HepG2 (cell line): ENCODE data around the gene PRR15L. TPM values are rescaled to one million over a fixed set of nuclear protein-coding genes. Genes with fewer than 3 reads are reported as not detected.

ENCODE experiments used
- ATAC-seq: fragments of 200-7000 bp; cut with Tn5 transposase; 3 replicates; pipeline ENCODE4 v1.9.1; 2020; ENCODE audit warnings: mild to moderate bottlenecking, moderate library complexity
- BruUV-seq: library from RNA; stranded (reverse); fragments of 400-500 nt; replicated peaks from 2 replicates; lab custom pipeline; 2021; lab: Mats Ljungman, UMichigan
- CTCF ChIA-PET: fragments of 300-600 bp; formaldehyde crosslinking; extraction: SDS; loops from one replicate; lab custom pipeline; 2021; ENCODE audit warnings: low total read pairs, inconsistent platforms, low intra/inter-chr PET ratio; lab: Yijun Ruan, JAX
- POLR2A ChIA-PET: fragments of 350-600 bp; sonication (Branson Sonifier 250); formaldehyde crosslinking; loops from one replicate; lab custom pipeline; 2020; ENCODE audit warnings: antibody characterized with exemption, inconsistent platforms; lab: Yijun Ruan, JAX
- DNase-seq: peaks from one replicate; pipeline ENCODE4 v3.0.0-alpha.2; 2015; ENCODE audit warnings: low spot score
- FAIRE-seq: peaks from 3 replicates; lab custom pipeline; 2011; peaks lifted over from hg19 to GRCh38; lab: Jason Lieb, UNC
- H2AFZ ChIP-seq: one replicate; pipeline ENCODE4 v1.6.1; 2011; ENCODE audit warnings: low read length, inconsistent platforms
- H3K27ac ChIP-seq: fragments of 300-600 bp; 3 replicates; pipeline ENCODE4 v1.8.0; 2011; ENCODE audit warnings: mixed run types, mild to moderate bottlenecking, mixed read lengths, low read length, inconsistent platforms; ENCODE audit not compliant: insufficient read depth; ENCODE audit errors: extremely low read length
- H3K27me3 ChIP-seq, 2 experiments: fragments of 200-600 bp in 1 of 2; 2 replicates in 1 of 2; 3 replicates in 1 of 2; pipeline versions ENCODE4 v1.6.0 to v1.8.0; 2011; ENCODE audit warnings: low read length in 2 of 2, mild to moderate bottlenecking in 2 of 2, moderate library complexity in 2 of 2, inconsistent platforms in 1 of 2; ENCODE audit not compliant: insufficient read depth in 2 of 2, control insufficient read depth in 1 of 2
- H3K36me3 ChIP-seq, 2 experiments: fragments of 200-600 bp in 1 of 2; replicated peaks in 1 of 2; 2 replicates in 1 of 2; 3 replicates in 1 of 2; pipeline versions ENCODE4 v1.5.1 to v1.8.0; 2011; ENCODE audit warnings: low read length in 2 of 2, inconsistent platforms in 1 of 2; ENCODE audit not compliant: insufficient read depth in 2 of 2, control insufficient read depth in 1 of 2
- H3K4me1 ChIP-seq: 2 replicates; pipeline ENCODE4 v1.5.1; 2012; ENCODE audit warnings: low read length, inconsistent platforms; ENCODE audit not compliant: insufficient read depth
- H3K4me2 ChIP-seq: 2 replicates; pipeline ENCODE4 v1.6.0; 2011; ENCODE audit warnings: low read depth, low read length, inconsistent platforms
- H3K4me3 ChIP-seq, 3 experiments: fragments of 200-600 bp in 1 of 3; sonication (generic), shearing (Covaris generic) in 1 of 3; replicated peaks in 1 of 3; 2 replicates each; pipeline ENCODE4 v1.5.1; 2011 to 2016; ENCODE audit warnings: low read length in 3 of 3, inconsistent platforms in 2 of 3, low read depth in 2 of 3, mild to moderate bottlenecking in 2 of 3, control low read depth in 1 of 3, mixed read lengths in 1 of 3; ENCODE audit not compliant: insufficient read depth in 1 of 3
- H3K79me2 ChIP-seq: one replicate; pipeline ENCODE4 v1.6.1; 2011; ENCODE audit warnings: low read length, inconsistent platforms; ENCODE audit not compliant: insufficient read depth
- H3K9ac ChIP-seq: 2 replicates; pipeline ENCODE4 v1.6.0; 2011; ENCODE audit warnings: mild to moderate bottlenecking, low read depth, low read length, inconsistent platforms; ENCODE audit not compliant: insufficient read depth
- H3K9me3 ChIP-seq: 2 replicates; pipeline ENCODE4 v1.5.1; 2012; ENCODE audit warnings: mild to moderate bottlenecking, low read length
- H4K20me1 ChIP-seq: 2 replicates; pipeline ENCODE4 v1.6.0; 2011; ENCODE audit warnings: inconsistent platforms, mild to moderate bottlenecking, low read length, moderate library complexity; ENCODE audit not compliant: insufficient read depth
- ATRX ChIP-seq: sonication (generic); formaldehyde crosslinking; IDR thresholded peaks from 2 replicates; pipeline ENCODE4 v1.4.0; 2020; ENCODE audit warnings: missing genetic modification reagents, borderline replicate concordance
- CENPT ChIP-seq: sonication (generic); formaldehyde crosslinking; IDR thresholded peaks from 2 replicates; pipeline ENCODE4 v1.8.0; 2022; ENCODE audit warnings: low read depth, mild to moderate bottlenecking, moderate library complexity, missing genetic modification reagents
- FOXA3 ChIP-seq: IDR thresholded peaks from 2 replicates; pipeline ENCODE4 v1.6.1; 2016; ENCODE audit warnings: missing genetic modification reagents, missing compliant biosample characterization
- GLMP ChIP-seq: sonication (generic); formaldehyde crosslinking; IDR thresholded peaks from 2 replicates; pipeline ENCODE4 v1.9.0; 2021; ENCODE audit warnings: missing genetic modification reagents, mild to moderate bottlenecking, borderline replicate concordance
- KDM1A ChIP-seq: IDR thresholded peaks from 2 replicates; pipeline ENCODE4 v1.6.1; 2016; ENCODE audit warnings: missing compliant biosample characterization
- PRPF4 ChIP-seq: fragments of 200-400 bp; formaldehyde crosslinking; IDR thresholded peaks from 2 replicates; pipeline ENCODE4 v1.6.1; 2016; ENCODE audit warnings: low read length, low read depth; ENCODE audit not compliant: poor library complexity, severe bottlenecking
- RFX5 ChIP-seq: IDR thresholded peaks from 2 replicates; pipeline ENCODE4 v1.6.1; 2011; ENCODE audit warnings: low read depth, low read length, improper control_type of control experiment
- SMYD3 ChIP-seq: sonication (generic); formaldehyde crosslinking; IDR thresholded peaks from 2 replicates; pipeline ENCODE4 v1.8.1; 2023; ENCODE audit warnings: mild to moderate bottlenecking, missing genetic modification reagents
- ZBTB37 ChIP-seq: sonication (generic); formaldehyde crosslinking; IDR thresholded peaks from 2 replicates; pipeline ENCODE4 v1.4.0; 2020; ENCODE audit warnings: mild to moderate bottlenecking, missing genetic modification reagents
- ZNF12 ChIP-seq: sonication (generic); formaldehyde crosslinking; IDR thresholded peaks from 2 replicates; pipeline ENCODE4 v1.5.0; 2020; ENCODE audit warnings: missing genetic modification reagents
- ZNF251 ChIP-seq: sonication (generic); formaldehyde crosslinking; IDR thresholded peaks from 2 replicates; pipeline ENCODE4 v1.9.0; 2021; ENCODE audit warnings: mild to moderate bottlenecking, missing genetic modification reagents
- ZNF282 ChIP-seq: fragments of 450-650 bp; IDR thresholded peaks from 2 replicates; pipeline ENCODE4 v1.6.1; 2018; ENCODE audit not compliant: partially characterized antibody
- ZNF709 ChIP-seq: sonication (generic); formaldehyde crosslinking; IDR thresholded peaks from 2 replicates; pipeline ENCODE4 v1.5.0; 2020; ENCODE audit warnings: mild to moderate bottlenecking, missing genetic modification reagents
- ZNF768 ChIP-seq: sonication (generic); formaldehyde crosslinking; IDR thresholded peaks from 2 replicates; pipeline ENCODE4 v1.4.0; 2020; ENCODE audit warnings: missing genetic modification reagents
- ZNF841 ChIP-seq: sonication (generic); formaldehyde crosslinking; IDR thresholded peaks from 2 replicates; pipeline ENCODE4 v1.8.1; 2023; ENCODE audit warnings: missing genetic modification reagents, borderline replicate concordance
- ZSCAN22 ChIP-seq: sonication (generic); formaldehyde crosslinking; IDR thresholded peaks from 2 replicates; pipeline ENCODE4 v1.4.0; 2020; ENCODE audit warnings: mild to moderate bottlenecking, missing genetic modification reagents
- ZSCAN5A ChIP-seq: sonication (generic); formaldehyde crosslinking; IDR thresholded peaks from 2 replicates; pipeline ENCODE4 v1.8.0; 2022; ENCODE audit warnings: mild to moderate bottlenecking, missing genetic modification reagents, borderline replicate concordance
- WGBS: methylation state at CpG from one replicate; pipeline ENCODE4 v1.1.6; 2017; ENCODE audit warnings: low lambda C conversion rate; 5-methylcytosine and 5-hydroxymethylcytosine counted together
- in situ Hi-C: cut with HindIII; loops from 2 replicates; pipeline ENCODE4 v1.10.0; 2017; ENCODE audit warnings: low pct_unique_long_range_greater_than_20kb; ENCODE audit not compliant: extremely low pct_ligation_motif_present
- intact Hi-C: fragments of 100-400 bp; cut with micrococcal nuclease; formaldehyde crosslinking; loops from one replicate; pipeline ENCODE4 v1.10.0; 2022; ENCODE audit not compliant: unreplicated experiment
- polyA plus RNA-seq, 8 experiments: library from polyadenylated mRNA; depleted of rRNA in 3 of 8; stranded (reverse) in 7 of 8; unstranded in 1 of 8; fragments of >200 nt; fragmentation: Illumina TruSeq in 4 of 8; extraction: Trizol in 4 of 8; gene quantifications; 2 replicates each; pipeline versions ENCODE4 v1.2.1 to v1.2.3, GENCODE V29; 2011 to 2016; ENCODE audit warnings: low read depth in 4 of 8, missing spikeins in 1 of 8, mixed read lengths in 1 of 8; ENCODE audit not compliant: insufficient read depth in 1 of 8
- total RNA-seq, 5 experiments: library from RNA; depleted of rRNA; stranded (reverse); fragments of >200 nt; fragmentation: Illumina TruSeq; extraction: Trizol; gene quantifications; 2 replicates each; pipeline ENCODE4 v1.2.3, GENCODE V29; 2016; ENCODE audit warnings: low read depth in 1 of 5

PRR15L gene
- total and polyA plus RNA-seq, 2 of the 13 experiments (the other 11 are each of a cell fraction or from before 2014, with no cell fraction given), result 0.44 to 2.0 TPM

- 95% methylated on average over 12 of the region's 12 CpGs for whole genome bisulfite sequencing
Measured at GRCh38 chr17:47915776-47916398, 41.8 kb downstream of the PRR15L start.

GRCh38 chr17:47914306-47914948, 43.3 kb downstream of the PRR15L start:
- Histone ChIP-seq H3K36me3 (peaks cover 8 to 20% of the 10 kb centered on the region in 2 experiments; a peak in 3 of 5 replicates), H3K27ac (no peak overlapping the region), H3K27me3 (no peaks in the 10 kb centered on the region), H3K4me2 (no peak overlapping the region), H3K4me3 (no peak overlapping the region), H3K4me1 (peaks cover 5% of the 10 kb centered on the region), H3K9ac (no peak overlapping the region), H3K9me3 (no peaks in the 10 kb centered on the region), H2AFZ (no peak overlapping the region), H4K20me1 (no peaks in the 10 kb centered on the region), H3K79me2 (no peaks in the 10 kb centered on the region)
- in situ Hi-C loops (no loop called here), intact Hi-C loops (no loop called here)
- ATAC-seq (no peak), FAIRE-seq (no peak), DNase-seq (no peak)
- WGBS, result 83% methylated on average over 4 of the region's 4 CpGs
- CTCF ChIA-PET, result no interaction called here
- no TSS peak for BruUV-seq
- POLR2A ChIA-PET, result interaction anchor here (1.1 to 1.9 kb wide), 4 partner anchors 9 to 72 kb away, joined by 3 to 7 read pairs (median 4); partner anchors contain the start of genes PNPO and SP2
- TF ChIP-seq ZNF841 (CRISPR knock-in tag), result no peak
- TF ChIP-seq RFX5, result no peak
- TF ChIP-seq SMYD3 (CRISPR knock-in tag), result no peak
- no peak for TF ChIP-seq KDM1A (CRISPR knock-in tag)
- no peak for TF ChIP-seq ZBTB37
- TF ChIP-seq GLMP (CRISPR knock-in tag), result no peak
- no peak for TF ChIP-seq ZSCAN22 (CRISPR knock-in tag)
- no peak for TF ChIP-seq ZSCAN5A (CRISPR knock-in tag)
- TF ChIP-seq ZNF768 (CRISPR knock-in tag), result no peak
- no peak for TF ChIP-seq ZNF282
- no peak for TF ChIP-seq ATRX (CRISPR knock-in tag)
- TF ChIP-seq ZNF709 (CRISPR knock-in tag), result no peak

More at GRCh38 chr17:47915776-47916398, 41.8 kb downstream of the PRR15L start:
- ATAC-seq (no peak), DNase-seq (no peak), FAIRE-seq (no peak)
- Histone ChIP-seq H3K4me2 (no peak overlapping the region), H4K20me1 (no peaks in the 10 kb centered on the region), H3K4me1 (peaks cover 7% of the 10 kb centered on the region), H3K9ac (no peak overlapping the region), H3K36me3 (peaks cover 8 to 20% of the 10 kb centered on the region in 2 experiments; a peak in 3 of 5 replicates), H3K27ac (no peak overlapping the region), H3K9me3 (no peaks in the 10 kb centered on the region), H3K4me3 (no peak overlapping the region), H2AFZ (no peak overlapping the region), H3K27me3 (no peaks in the 10 kb centered on the region), H3K79me2 (no peaks in the 10 kb centered on the region)
- CTCF ChIA-PET, result no interaction called here
- TF ChIP-seq CENPT (CRISPR knock-in tag) (no peak), FOXA3 (CRISPR knock-in tag) (no peak), ZNF251 (no peak), ZNF12 (CRISPR knock-in tag) (no peak), PRPF4 (no peak)
- intact Hi-C loops, result no loop called here
- in situ Hi-C loops, result no loop called here
- BruUV-seq, result no TSS peak
- POLR2A ChIA-PET, result no interaction called here
